Measurements from ENCODE around the gene PSEN2.

The PSEN2 gene

GRCh38 chr1:226882187-226882586 is 11.8 kb downstream of the PSEN2 start:
- peak in 1 of 42 donors; percentile 8 for DNase-seq
- intact Hi-C loops (cut with DNase I) = no loop called here

- DNase-seq = no peak
- intact Hi-C loops (cut with DNase I) = no loop called here
Observed at GRCh38 chr1:226882631-226883409, 12.4 kb downstream of the PSEN2 start.

- peak in 1 of 42 donors; percentile 18 for DNase-seq
- intact Hi-C loops (cut with DNase I) = no loop called here
Observed at GRCh38 chr1:226883630-226884029, 13.2 kb downstream of the PSEN2 start.

GRCh38 chr1:226884116-226884625 is 13.8 kb downstream of the PSEN2 start:
- intact Hi-C loops (cut with DNase I) = no loop called here
- DNase-seq = no peak

GRCh38 chr1:226884966-226885820 is 14.8 kb downstream of the PSEN2 start:
- intact Hi-C loops (cut with DNase I) = no loop called here
- peak in 1 of 42 donors; percentile 25 for DNase-seq

- peak in 1 of 42 donors; percentile 19 for DNase-seq
- intact Hi-C loops (cut with DNase I) = no loop called here
Observed at GRCh38 chr1:226886122-226886901, 15.9 kb downstream of the PSEN2 start.

- peak in 1 of 42 donors; percentile 14 for DNase-seq
- intact Hi-C loops (cut with DNase I) = no loop called here
Observed at GRCh38 chr1:226887006-226887405, 16.6 kb downstream of the PSEN2 start.

- intact Hi-C loops (cut with DNase I) = no loop called here
- peak in 1 of 42 donors; percentile 19 for DNase-seq
Observed at GRCh38 chr1:226888021-226888420, 17.6 kb downstream of the PSEN2 start.

GRCh38 chr1:226888816-226889215 is 18.4 kb downstream of the PSEN2 start:
- DNase-seq = peak in 1 of 42 donors; percentile 8
- intact Hi-C loops (cut with DNase I) = no loop called here

GRCh38 chr1:226889616-226890330 is 19.4 kb downstream of the PSEN2 start:
- peak in 1 of 42 donors; percentile 11 for DNase-seq
- intact Hi-C loops (cut with DNase I) = no loop called here

- intact Hi-C loops (cut with DNase I) = no loop called here
Observed at GRCh38 chr1:226890331-226891108, 20.1 kb downstream of the PSEN2 start.

GRCh38 chr1:226891346-226891745 is 20.9 kb downstream of the PSEN2 start:
- intact Hi-C loops (cut with DNase I) = no loop called here
- DNase-seq = no peak

More at GRCh38 chr1:226890331-226891108, 20.1 kb downstream of the PSEN2 start:
- DNase-seq = peak in 1 of 42 donors; percentile 20

- intact Hi-C loops (cut with DNase I) = no loop called here
- peak; percentile 33 to 96 (median 80) for DNase-seq
Observed at GRCh38 chr1:226891846-226892523, 21.6 kb downstream of the PSEN2 start.

GRCh38 chr1:226892524-226892875 is 22.1 kb downstream of the PSEN2 start:
- intact Hi-C loops (cut with DNase I) = no loop called here
- DNase-seq = no peak

GRCh38 chr1:226893936-226894335 is 23.5 kb downstream of the PSEN2 start:
- intact Hi-C loops (cut with DNase I) = no loop called here
- no peak for DNase-seq

- intact Hi-C loops (cut with DNase I) = no loop called here
- DNase-seq = no peak
Observed at GRCh38 chr1:226894826-226895225, 24.4 kb downstream of the PSEN2 start.

GRCh38 chr1:226895644-226896043 is 25.2 kb downstream of the PSEN2 start:
- intact Hi-C loops (cut with DNase I) = no loop called here
- no peak for DNase-seq

Data from head of caudate nucleus (tissue), 42 donors.